Glomerular visceral epithelial cell (primary cell): Measurements from ENCODE around the gene MRGPRD.
A peak's percentile ranks its signal among the peaks of the same experiment; 100 is the strongest.

ENCODE experiments used
- DNase-seq: peaks from one replicate; pipeline ENCODE4 v3.0.0-alpha.2; 2016; ENCODE audit errors: extremely low spot score

The MRGPRD gene

GRCh38 chr11:68969386-68969785, 11.4 kb downstream of the MRGPRD start:
- DNase-seq = no peak

DNA sequence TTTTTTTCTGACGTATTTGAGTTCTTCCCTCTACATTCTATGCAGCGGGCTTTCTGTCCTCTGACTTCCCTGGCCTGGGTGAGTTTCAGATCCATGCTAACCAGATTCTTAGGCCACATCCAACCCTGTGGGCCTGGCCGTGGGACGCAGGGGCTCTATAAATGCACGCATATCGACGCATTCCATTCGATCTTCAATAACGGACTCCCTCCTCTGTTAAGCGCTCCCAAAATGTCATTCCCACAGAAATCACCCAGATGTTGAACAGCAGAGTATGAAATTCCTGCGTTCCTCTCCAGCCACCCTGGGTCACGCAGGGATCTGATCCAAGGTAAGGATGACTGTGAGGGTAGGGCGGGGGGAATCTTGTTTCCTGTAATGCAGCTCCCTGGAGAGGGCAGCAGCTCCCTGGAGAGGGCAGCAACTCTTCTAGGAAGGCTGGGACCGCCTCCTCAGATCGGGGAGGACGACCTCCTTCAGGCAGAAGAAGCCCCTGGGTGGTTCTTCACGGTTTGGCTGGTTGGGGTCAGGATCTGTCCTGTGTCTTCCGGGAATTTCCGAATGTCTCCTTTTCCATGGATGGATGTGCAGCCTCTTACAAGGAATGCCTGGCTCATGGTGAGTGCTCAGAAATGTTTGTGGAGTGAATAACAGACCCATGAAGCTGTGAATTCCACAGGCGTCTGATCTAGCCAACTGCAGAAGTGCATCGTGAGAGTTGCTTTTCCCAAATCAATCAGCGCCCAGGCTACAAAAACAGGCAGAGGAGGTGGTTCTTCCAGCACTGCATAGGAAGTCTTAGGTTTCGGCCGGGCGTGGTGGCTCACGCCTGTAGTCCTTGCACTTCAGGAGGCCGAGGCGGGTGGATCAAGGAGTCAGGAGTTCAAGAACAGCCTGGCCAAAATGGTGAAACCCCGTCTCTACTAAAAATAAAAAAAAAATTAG, 12.2 kb downstream of the MRGPRD start:
- no peak for DNase-seq

DNA sequence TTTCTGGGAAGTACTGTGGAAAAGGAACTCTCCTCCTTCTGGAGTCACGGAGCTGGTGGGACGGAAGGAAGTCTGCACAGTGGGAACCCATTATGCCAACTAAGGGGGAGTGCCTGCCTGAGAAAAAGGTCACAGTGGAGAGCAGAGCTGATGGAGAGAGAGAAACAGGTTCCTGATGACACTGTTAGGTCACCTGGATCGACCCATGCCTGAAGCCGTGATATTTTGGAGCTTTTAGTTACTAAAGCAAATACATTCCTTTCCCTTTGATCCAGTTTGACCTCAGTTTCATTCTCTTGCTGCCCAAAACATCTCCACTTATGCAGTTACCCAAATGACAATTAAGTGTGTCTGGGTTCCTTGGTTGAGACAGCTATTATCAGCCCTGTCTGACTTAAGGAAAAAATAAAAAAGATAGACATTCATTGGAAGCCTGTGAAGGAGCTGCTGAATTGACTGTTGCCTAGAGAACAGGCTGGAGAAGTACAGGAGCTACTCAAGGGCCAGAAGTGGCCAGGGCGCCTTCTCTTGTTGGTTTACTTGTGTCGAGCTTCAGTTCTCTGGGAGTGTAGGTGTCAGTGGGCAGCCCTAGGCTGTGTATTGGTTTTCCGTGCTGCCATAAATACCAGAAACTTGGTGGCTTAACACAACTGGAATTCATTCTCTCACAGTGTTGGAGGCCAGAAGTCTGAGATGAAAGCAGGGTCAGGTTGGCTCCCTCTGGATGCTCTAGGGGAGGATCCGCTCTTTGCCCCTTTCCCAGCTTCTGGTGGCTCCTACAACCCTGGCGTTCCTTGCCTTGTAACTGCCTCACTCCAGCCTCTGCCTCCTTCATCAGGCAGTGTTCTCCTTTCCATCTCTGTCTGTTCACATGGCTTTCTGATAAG, 13.6 kb downstream of the MRGPRD start:
- DNase-seq = no peak

DNA sequence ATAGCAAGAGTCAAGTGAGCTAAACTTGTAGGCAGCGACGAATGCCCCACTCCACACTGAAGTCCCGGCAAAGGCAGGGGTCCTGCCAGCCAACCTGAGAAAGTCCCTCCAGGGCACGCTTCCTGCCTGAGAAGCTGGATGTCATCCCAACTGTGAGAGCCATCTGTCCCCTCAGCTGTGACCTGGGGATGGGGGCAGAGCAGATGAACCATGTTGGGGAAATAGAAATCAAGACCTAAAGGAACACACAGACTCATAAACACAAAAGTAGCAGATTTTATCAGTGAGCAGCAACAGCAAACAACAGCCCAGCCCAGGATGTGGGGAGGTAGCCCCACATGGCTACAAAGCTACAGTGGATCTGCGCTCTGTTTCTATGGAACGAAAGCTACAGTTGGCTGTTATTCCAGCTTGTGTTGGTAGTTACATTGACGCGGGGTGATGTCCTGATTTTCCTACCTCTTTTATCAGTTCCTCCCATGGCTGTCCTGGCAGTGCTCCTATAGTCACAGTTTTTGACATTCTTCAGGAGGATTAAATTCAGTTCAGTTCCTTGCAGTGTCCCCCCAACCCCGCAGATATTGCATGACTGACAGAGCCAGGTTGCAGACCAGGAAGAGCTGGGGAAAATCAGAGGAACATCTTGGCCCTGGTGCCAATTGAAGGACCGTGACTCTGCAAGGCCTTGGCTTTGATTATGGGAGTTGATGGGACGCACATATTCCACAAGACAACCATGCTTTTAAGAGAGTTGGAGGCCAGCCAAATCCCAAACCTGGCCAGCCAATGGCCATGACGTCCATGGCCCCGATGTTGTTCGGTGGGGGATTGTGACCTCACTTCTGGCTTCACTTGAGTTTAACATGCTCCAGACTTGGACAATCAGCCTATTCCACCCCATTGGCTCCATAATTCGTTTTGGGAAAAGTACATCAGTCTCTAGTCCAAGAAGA, 14.6 kb downstream of the MRGPRD start:
- DNase-seq = no peak

- DNase-seq = no peak
These were observed 17.0 kb downstream of the MRGPRD start for GRCh38 chr11:68963779-68964178.

GRCh38 chr11:68962527-68963250, 18.1 kb downstream of the MRGPRD start:
- no peak for DNase-seq

DNA sequence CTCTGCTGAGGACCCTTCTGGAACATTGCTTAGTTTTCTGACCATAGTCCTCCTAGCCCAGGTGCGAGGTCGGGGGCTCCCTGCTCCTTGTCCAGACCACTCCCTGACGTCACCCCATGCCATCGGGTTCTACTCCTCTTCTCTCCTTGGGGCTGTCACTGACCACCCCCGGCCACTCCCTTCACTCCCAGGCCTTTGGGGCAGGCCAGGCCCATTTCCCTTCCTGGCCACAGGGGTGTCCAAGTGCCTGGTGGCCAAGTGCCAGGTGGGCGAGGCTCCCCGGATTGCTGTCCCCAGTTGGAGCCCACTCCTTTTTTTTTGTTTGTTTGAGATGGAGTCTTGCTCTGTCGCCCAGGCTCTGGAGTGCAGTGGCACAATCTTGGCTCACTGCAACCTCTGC, 19.5 kb downstream of the MRGPRD start:
- DNase-seq = no peak

- no peak for DNase-seq
These were observed 20.3 kb downstream of the MRGPRD start for GRCh38 chr11:68960294-68961071.

GRCh38 chr11:68959465-68960293, 21.1 kb downstream of the MRGPRD start:
- no peak for DNase-seq

GRCh38 chr11:68958211-68958610, 22.6 kb downstream of the MRGPRD start:
- no peak for DNase-seq

GRCh38 chr11:68956547-68957254, 24.1 kb downstream of the MRGPRD start:
- DNase-seq = no peak

- no peak for DNase-seq
These were observed 24.6 kb downstream of the MRGPRD start for GRCh38 chr11:68956142-68956541.

GRCh38 chr11:68955607-68955958, 25.2 kb downstream of the MRGPRD start:
- DNase-seq = no peak

- peak; percentile 19 for DNase-seq
These were observed 25.8 kb downstream of the MRGPRD start for GRCh38 chr11:68954836-68955606.

- no peak for DNase-seq
These were observed 30.0 kb downstream of the MRGPRD start for GRCh38 chr11:68950762-68951161.

DNA sequence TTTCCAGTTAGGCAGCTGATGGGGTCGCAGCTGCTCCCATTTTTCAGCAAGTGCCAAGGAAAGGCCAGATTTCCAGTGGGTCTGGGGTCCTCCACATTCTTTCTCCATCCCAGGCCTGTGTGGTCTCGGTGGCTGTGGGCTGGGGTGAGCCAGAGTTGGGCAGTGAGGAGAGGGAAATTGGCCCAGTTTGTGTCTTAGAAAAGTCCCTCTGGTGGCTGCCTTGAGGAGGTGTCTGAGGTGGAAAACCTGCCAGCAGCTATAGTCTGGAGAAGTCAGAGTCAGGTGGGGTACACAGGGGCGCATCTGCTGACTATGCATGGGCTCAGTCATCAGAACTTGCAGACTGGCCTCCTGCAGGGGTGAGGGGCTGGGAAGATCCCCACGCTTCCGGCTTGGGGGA, 30.5 kb downstream of the MRGPRD start:
- DNase-seq = peak; percentile 13

GRCh38 chr11:68948935-68949334, 31.9 kb downstream of the MRGPRD start:
- DNase-seq = no peak

DNA sequence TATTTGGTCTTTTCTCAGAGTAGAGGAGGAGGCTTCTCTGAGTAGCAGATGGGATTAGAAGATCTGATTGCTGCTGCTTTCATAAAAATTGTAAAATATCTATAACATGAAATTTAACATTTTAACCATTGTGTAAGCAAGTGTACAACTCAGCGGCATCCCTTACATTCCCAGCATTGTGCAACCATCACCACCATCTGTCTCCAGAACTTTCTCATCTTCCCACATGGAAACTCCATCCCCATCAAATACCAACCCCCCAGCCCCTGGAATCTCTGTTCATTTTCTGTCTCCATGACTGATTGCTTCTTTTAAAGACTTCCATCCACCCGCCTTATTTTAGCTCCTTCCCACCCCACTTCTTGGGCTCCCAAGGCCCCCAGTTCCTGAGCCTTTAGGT, 32.3 kb downstream of the MRGPRD start:
- no peak for DNase-seq
